GM12873 (cell line): ENCODE results near the gene SLC22A2.

Source experiments
- TF ChIP-seq, protein P1 (sequence below): IDR thresholded peaks from 2 replicates; pipeline ENCODE4 v1.5.1; 2012; ENCODE audit warnings: low read depth, mild to moderate bottlenecking, moderate library complexity, low read length, control low read depth; ENCODE audit not compliant: insufficient read depth; ENCODE audit errors: missing control alignments

The SLC22A2 gene

DNA sequence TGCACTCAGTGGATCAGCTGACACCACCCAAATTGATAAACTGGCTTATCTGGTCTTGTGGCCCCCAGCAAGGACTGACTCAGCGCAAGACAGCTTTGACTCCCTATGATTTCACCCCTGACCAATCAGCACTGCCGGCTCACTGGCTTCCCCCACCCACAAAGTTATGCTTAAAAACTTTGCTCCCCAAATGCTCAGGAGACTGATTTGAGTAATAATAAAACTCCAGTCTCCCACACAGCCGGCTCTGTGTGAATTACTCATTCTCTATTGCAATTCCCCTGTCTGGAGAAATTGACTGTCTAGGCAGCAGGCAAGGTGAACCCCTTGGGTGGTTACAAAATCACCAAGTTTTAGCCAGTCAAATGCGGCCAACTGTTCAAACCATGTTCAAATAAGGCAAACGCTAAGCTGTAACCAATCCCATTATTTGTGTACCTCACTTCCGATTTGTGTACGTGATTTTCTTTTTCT is 32.5 kb downstream of the SLC22A2 start:
- TF ChIP-seq, protein P1, sequence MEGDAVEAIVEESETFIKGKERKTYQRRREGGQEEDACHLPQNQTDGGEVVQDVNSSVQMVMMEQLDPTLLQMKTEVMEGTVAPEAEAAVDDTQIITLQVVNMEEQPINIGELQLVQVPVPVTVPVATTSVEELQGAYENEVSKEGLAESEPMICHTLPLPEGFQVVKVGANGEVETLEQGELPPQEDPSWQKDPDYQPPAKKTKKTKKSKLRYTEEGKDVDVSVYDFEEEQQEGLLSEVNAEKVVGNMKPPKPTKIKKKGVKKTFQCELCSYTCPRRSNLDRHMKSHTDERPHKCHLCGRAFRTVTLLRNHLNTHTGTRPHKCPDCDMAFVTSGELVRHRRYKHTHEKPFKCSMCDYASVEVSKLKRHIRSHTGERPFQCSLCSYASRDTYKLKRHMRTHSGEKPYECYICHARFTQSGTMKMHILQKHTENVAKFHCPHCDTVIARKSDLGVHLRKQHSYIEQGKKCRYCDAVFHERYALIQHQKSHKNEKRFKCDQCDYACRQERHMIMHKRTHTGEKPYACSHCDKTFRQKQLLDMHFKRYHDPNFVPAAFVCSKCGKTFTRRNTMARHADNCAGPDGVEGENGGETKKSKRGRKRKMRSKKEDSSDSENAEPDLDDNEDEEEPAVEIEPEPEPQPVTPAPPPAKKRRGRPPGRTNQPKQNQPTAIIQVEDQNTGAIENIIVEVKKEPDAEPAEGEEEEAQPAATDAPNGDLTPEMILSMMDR, result no peak

DNA sequence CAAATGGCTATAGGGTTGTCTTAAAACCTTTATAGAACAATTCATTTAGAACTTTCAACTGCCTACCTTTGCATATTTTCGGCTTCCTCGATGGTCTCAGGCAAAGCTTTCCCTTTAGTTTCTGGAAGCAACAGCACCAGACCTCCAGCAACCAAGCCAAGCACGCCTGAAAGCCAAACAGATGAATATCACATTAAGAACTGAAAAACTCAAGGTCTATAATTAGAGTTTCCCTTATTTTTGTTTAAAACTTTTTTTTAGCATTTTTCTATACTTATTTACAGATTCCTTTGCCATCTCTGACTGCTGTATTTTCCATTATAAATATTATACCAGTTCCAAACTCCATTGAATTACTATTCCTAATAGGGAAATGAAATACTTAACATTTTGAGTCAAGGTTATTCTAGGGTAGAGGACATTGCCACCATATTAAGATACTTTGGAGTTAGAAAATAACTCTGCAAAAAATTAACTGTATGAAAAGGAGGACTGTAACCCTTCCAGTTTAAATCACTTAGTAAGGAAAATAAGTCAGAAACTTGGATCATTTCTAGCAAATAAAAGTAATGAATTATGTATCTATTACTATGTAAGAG is 33.9 kb downstream of the SLC22A2 start:
- TF ChIP-seq, protein P1, result no peak

DNA sequence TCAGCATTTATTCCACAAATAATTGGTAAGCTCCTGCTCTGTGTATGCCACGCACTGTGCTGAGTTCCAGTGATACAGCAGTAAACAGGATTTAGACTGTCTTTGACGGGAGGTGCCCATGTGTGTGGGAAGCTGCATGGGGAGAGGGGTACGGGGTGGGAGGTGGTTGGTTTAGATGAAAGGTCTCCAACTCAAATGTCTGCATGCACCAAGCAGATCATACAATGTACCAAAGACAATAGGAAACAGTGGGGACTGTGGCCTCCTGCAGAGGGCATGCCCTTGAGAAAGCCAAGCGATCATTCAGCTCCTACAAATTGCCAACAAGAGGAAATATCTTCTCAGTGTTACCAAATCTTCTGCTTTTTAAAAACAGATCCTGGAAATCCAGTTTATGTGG is 36.1 kb downstream of the SLC22A2 start:
- TF ChIP-seq, protein P1, result no peak

DNA sequence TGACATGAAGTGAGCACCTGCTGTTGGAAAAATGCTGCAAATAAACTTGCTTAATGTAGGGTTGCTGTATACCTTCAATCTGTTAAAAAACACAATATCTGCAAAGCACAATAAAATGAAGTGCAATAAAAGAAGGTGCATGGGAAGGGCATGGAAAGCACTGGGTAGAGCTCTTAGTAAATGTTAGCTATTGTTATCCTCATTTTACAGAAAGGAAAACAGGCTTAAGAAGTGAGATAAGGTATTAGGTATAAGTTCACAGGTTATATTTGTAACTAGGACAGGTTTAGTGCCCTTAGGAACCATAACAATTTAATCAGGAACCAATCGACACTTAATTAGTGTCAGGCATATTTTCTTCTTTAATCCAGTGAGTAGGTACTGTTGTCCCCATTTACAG is 36.7 kb downstream of the SLC22A2 start:
- TF ChIP-seq, protein P1, result no peak

DNA sequence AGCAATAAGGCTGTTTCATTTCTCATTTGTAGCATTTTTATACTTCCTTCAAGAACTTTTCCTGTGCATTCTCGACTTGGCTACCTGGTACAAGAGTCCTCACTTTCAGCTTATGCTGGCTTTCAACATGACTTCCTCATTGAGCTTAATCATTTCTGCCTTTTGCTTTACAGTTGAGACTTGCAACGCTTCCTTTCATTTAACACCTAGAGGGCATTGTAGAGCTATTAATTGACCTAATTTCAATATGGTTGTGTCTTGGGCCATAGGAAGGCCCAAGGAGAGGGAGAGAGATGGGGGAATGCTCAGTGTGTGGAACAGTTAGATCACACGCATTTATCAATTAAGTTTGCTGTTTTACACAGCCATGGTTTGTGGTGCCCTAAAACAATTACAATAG is 37.2 kb downstream of the SLC22A2 start:
- TF ChIP-seq, protein P1, result peak; percentile 6

DNA sequence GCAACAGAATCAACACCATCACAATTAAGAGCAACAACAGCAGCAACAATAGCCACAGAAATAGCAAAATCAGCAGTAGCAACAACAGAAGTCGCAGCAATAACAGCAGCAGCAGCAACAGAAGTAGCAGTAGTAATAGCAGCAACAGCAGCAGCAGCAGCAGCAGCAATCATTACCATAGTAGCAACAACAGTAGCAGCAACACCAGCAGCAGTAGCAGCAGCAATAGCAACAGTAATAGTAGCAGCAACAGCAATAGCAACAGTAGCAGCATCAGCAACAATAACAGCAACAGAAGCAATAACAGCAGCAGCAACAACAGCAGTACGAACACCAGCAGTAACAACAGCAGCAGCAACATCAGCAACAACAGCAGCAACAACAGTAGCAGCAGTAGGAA is 39.8 kb downstream of the SLC22A2 start:
- TF ChIP-seq, protein P1, result no peak

DNA sequence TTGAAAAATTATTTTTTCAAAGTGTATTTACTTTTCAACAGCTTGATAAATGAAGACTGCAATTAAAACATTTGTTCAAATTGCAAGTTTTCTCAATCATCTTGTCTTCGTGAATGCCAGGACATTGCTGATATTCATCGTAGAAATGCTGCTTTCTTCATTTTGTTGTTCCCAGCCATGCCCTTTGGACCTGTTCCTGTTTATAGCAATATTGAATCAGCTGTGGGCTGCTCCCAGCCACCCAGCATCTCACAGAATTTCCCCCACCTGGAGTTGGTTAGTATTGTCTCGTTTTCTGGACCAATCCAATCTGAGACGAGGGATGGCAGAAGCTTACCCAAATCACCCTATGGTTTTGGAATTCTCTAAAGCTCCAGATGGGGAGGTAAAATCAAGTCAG is 40.8 kb downstream of the SLC22A2 start:
- TF ChIP-seq, protein P1, result no peak
